Measurements from ENCODE around the gene THUMPD1. TPM values are rescaled to one million over a fixed set of nuclear protein-coding genes. Genes with fewer than 3 reads are reported as not detected.

The THUMPD1 gene
- total and polyA plus RNA-seq, 2 of the 4 experiments (the other 2 are of a cell fraction) = 34.5 to 109 TPM

DNA sequence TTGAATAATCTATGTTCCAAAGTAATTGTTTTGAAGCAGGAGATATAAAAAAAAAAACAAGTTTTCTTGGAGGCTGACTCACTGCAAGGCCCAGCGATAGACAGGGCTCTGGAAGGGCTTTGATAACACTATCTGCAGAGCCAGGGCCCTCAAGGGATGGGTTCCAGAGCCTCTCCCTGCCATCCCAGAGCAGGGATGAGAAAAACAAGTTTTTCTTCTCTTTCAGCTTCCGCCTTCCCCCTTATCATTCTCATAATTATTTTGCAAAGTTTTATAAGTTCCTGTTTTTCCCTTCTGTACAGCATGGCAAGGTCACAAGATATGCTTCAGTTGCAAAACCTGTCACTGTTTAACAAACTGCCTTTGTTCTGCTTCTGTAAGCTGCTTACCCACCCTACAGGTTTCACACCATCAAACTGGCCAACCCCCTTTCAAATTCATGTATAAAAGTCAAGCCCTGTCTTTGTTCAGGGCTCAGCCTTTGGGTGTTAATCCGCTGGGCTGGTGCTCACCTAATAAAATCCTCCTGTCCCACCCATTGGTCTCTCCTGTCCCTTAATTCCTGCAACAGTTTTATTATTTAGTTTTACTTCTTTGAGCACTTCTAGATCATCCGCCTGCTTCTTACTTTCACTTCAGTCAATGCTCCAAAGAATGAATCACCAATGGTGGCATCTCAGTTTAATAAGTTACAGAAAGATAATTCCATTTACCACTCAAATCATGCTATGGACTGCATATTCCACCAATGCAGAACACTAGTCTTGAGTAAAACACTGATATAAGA, 5.6 kb upstream of the THUMPD1 start:
- Histone ChIP-seq H2BK120ac (ENCODE audit: low read depth, low read length) (no peak overlapping the region), H2AK5ac (ENCODE audit: low read depth, low read length) (no peak overlapping the region), H2AK9ac (replicated peaks; ENCODE audit: low read depth, low read length, poor library complexity) (no peak overlapping the region), H3K56ac (ENCODE audit: extremely low read depth, insufficient read depth, low read length) (no peak overlapping the region), H3K4me2 (ENCODE audit: low read depth, low read length) (no peak overlapping the region), H3K27me3 (ENCODE audit: control insufficient read depth, insufficient read depth, low read length) (no peaks in the 10 kb centered on the region), H3K9ac (ENCODE audit: low read depth, low read length) (no peak overlapping the region), H2BK15ac (ENCODE audit: low read depth, low read length) (no peak overlapping the region), H3K27ac (ENCODE audit: insufficient read depth, low read length) (no peak overlapping the region), H3K4me1 (ENCODE audit: control insufficient read depth, insufficient read depth, low read length) (no peaks in the 10 kb centered on the region), H3K18ac (ENCODE audit: low read depth, low read length) (no peak overlapping the region), H4K8ac (ENCODE audit: low read depth in 2 of 2, low read length in 2 of 2) (no peak overlapping the region), H2BK5ac (ENCODE audit: low read depth, low read length, poor library complexity, severe bottlenecking) (no peak overlapping the region), H3K9me1 (ENCODE audit: insufficient read depth, low read length) (no peaks in the 10 kb centered on the region), H3K36me3 (ENCODE audit: control insufficient read depth, insufficient read depth, low read length) (no peaks in the 10 kb centered on the region), H3K4me3 (ENCODE audit: insufficient read depth, low read depth, low read length) (no peak overlapping the region), H3K23ac (ENCODE audit: low read depth, low read length) (no peak overlapping the region), H2AFZ (replicated peaks; ENCODE audit: low read length, poor library complexity) (no peak overlapping the region), H3K9me3 (ENCODE audit: control insufficient read depth, insufficient read depth, low read length) (no peaks in the 10 kb centered on the region), H3K14ac (replicated peaks; ENCODE audit: low read depth, low read length) (no peak overlapping the region), H4K20me1 (ENCODE audit: insufficient read depth, low read length) (no peaks in the 10 kb centered on the region), H4K91ac (ENCODE audit: insufficient read depth, low read depth, low read length) (no peak overlapping the region), H2BK20ac (ENCODE audit: low read depth, low read length) (no peak overlapping the region), H3K4ac (ENCODE audit: low read depth, low read length) (no peak overlapping the region), H4K5ac (ENCODE audit: low read depth, low read length) (no peak overlapping the region), H3K79me1 (ENCODE audit: low read depth in 1 of 2, low read length in 2 of 2) (no peaks in the 10 kb centered on the region)
- no CpG with 5 or more reads among the region's 4 CpGs for WGBS, 2 experiments (ENCODE audit: extremely low coverage in 2 of 2, insufficient read length in 1 of 2)
- ChIA-PET CTCF (no interaction called here), POLR2A (ENCODE audit: unreplicated experiment) (no interaction called here)
- intact Hi-C loops (cut with micrococcal nuclease) (no loop called here), dilution Hi-C loops (cut with HindIII; ENCODE audit: low sequenced_read_pairs, unreplicated experiment) (no loop called here), in situ Hi-C loops (cut with MboI; ENCODE audit: low sequenced_read_pairs) (no loop called here)
- BruUV-seq (replicated peaks) = no TSS peak
- TF ChIP-seq MAZ (IDR thresholded peaks at IDR 0.05; ENCODE audit: borderline replicate concordance, low read depth, low read length) (no peak), RFX5 (IDR thresholded peaks at IDR 0.05; ENCODE audit: low read depth, low read length) (no peak), RAD21 (IDR thresholded peaks at IDR 0.05; ENCODE audit: low read length) (no peak), SMC3 (IDR thresholded peaks at IDR 0.05; ENCODE audit: low read depth, low read length) (no peak), MAFK (IDR thresholded peaks at IDR 0.05; ENCODE audit: low read depth, low read length) (no peak)
- TF ChIP-seq, protein P1, sequence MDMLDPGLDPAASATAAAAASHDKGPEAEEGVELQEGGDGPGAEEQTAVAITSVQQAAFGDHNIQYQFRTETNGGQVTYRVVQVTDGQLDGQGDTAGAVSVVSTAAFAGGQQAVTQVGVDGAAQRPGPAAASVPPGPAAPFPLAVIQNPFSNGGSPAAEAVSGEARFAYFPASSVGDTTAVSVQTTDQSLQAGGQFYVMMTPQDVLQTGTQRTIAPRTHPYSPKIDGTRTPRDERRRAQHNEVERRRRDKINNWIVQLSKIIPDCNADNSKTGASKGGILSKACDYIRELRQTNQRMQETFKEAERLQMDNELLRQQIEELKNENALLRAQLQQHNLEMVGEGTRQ (IDR thresholded peaks at IDR 0.05; ENCODE audit: low read depth, low read length) = no peak
- DNase-seq = no peak
- no peak for ATAC-seq (ENCODE audit: low read depth)
